ENCODE results near the gene PROS1.
"Not testable (repeated sequence)": the region's sequence is repeated elsewhere in the genome, so short reads cannot be mapped to it uniquely, and the experiment has no call there.

Gene PROS1

DNA sequence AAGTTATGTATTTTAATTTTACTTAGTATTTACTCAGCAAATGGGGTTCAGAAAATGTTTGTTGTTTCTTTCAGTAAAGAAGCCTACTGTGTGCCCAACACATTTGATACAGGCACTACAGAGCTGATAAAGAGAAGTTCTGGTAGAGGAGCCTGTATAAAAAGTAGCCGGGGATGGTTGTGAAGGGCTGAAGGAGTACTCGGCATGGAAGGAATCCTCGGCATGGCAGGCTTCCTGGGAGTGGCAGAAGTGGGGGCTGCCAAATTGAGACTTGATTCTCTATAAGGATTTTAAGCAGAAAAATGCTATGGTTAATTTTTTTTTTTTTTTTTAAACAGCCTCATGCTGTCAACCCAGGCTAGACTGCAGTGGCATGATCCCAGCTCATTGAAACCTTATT, 15.5 kb upstream of the PROS1 start:
- no peaks in the 10 kb centered on the region for H3K9me3 Mint-ChIP-seq
- H3K4me3 Mint-ChIP-seq = no peak overlapping the region
- H3K27ac Mint-ChIP-seq = no peak overlapping the region
- no peaks in the 10 kb centered on the region for H3K27me3 Mint-ChIP-seq
- no peaks in the 10 kb centered on the region for H3K4me1 Mint-ChIP-seq
- H3K36me3 Mint-ChIP-seq (ENCODE audit: low read depth) = no peaks in the 10 kb centered on the region
- DNase-seq = no peak
- ATAC-seq = no peak

DNA sequence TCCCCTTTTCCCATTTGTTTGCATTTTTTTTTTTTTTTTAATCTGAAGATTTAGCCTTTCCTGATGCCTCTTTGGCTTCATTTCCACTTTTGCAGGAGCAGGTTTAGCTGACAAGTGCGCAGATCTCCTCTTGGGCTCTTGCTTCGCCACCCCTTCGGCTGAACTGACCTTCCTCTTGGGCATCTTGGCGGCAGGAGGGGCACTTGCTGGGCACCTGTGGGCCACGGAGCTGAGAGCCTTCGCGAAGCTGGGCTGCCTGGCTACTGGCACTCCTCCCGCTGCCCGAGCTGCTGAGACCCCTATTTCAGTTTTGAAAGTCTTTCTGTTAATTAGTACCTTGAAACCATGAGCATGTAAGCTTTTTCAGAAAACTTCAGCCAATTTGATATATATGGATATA, 15.1 kb upstream of the PROS1 start:
- ATAC-seq (no peak), DNase-seq (no peak)
- Mint-ChIP-seq H3K4me1 (no peaks in the 10 kb centered on the region), H3K4me3 (no peak overlapping the region), H3K27ac (no peak overlapping the region), H3K9me3 (no peaks in the 10 kb centered on the region), H3K36me3 (ENCODE audit: low read depth) (no peaks in the 10 kb centered on the region), H3K27me3 (no peaks in the 10 kb centered on the region)

DNA sequence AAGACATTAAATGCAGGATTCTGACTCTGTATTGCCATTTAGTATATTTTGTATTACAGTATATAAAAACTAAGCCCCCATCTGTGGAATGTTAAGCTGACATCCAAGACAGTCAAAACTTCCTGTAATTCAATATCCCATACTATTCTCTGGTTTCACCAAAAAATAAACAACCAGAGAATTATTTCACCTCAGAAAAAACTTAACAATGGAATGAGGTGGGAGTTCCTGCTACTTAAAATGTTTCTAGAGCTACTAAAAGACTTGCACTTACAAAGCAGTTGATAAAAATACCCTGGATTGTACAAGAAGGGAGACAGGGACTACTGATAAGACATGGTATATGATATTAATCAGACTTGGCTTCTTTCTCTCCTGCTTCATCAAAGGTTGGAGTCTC, 14.6 kb upstream of the PROS1 start:
- H3K27ac Mint-ChIP-seq = no peak overlapping the region
- H3K4me1 Mint-ChIP-seq = no peaks in the 10 kb centered on the region
- no peaks in the 10 kb centered on the region for H3K27me3 Mint-ChIP-seq
- ATAC-seq = no peak
- H3K9me3 Mint-ChIP-seq = no peaks in the 10 kb centered on the region
- DNase-seq = no peak
- no peaks in the 10 kb centered on the region for H3K36me3 Mint-ChIP-seq (ENCODE audit: low read depth)
- no peak overlapping the region for H3K4me3 Mint-ChIP-seq

DNA sequence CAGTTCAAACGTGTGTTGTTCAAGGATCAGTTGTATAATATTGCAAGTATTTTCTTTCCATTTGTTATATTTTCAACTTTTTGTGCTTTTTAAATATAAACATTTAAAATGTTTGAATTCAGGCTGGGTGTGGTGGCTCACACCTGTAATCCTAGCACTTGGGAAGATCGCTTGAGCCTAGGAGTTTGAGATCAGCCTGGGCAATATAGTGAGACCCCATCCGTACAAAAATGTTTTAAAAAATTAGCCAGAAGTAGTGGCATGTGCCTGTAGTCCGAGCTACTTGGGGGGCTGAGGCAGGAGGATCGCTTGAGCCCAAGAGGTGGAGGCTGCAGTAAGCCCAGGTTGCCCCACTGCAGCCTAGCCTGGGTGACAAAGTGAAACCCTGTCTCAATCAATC, 10.9 kb upstream of the PROS1 start:
- H3K9me3 Mint-ChIP-seq = no peaks in the 10 kb centered on the region
- H3K4me3 Mint-ChIP-seq = no peak overlapping the region
- H3K27ac Mint-ChIP-seq = no peak overlapping the region
- ATAC-seq = no peak
- H3K36me3 Mint-ChIP-seq (ENCODE audit: low read depth) = no peaks in the 10 kb centered on the region
- peaks cover 16% of the 10 kb centered on the region for H3K4me1 Mint-ChIP-seq
- DNase-seq = no peak
- no peaks in the 10 kb centered on the region for H3K27me3 Mint-ChIP-seq

GRCh38 chr3:93983408-93983807, 9.7 kb upstream of the PROS1 start:
- peaks cover 20% of the 10 kb centered on the region for H3K4me1 Mint-ChIP-seq
- H3K4me3 Mint-ChIP-seq = no peak overlapping the region
- no peaks in the 10 kb centered on the region for H3K36me3 Mint-ChIP-seq (ENCODE audit: low read depth)
- no peak for DNase-seq
- H3K27me3 Mint-ChIP-seq = no peaks in the 10 kb centered on the region
- no peak for ATAC-seq
- no peaks in the 10 kb centered on the region for H3K9me3 Mint-ChIP-seq
- H3K27ac Mint-ChIP-seq = no peak overlapping the region

DNA sequence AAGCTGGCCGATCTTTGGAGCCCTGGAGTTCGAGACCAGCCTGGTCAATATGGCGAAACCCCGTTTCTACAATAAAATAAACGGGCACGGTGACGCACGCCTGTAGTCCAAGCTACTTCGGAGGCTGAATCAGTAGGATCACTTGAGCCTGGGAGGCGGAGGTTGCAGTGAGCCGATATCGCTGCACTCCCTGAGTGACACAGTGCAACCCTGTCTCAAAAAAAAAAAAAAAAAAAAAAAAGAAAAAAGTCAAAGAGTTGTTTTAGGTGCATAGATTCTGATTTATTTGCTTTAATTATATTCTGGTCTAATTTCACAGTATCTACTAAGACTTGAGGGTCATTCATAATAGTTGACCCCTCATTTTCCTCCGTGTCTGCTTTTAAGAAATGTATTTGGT, 8.0 kb upstream of the PROS1 start:
- peak overlapping the region; percentile 85 for H3K4me3 Mint-ChIP-seq
- H3K27ac Mint-ChIP-seq = no peak overlapping the region
- ATAC-seq (no peak), DNase-seq (no peak)
- no peaks in the 10 kb centered on the region for H3K9me3 Mint-ChIP-seq
- no peaks in the 10 kb centered on the region for H3K36me3 Mint-ChIP-seq (ENCODE audit: low read depth)
- H3K27me3 Mint-ChIP-seq = no peaks in the 10 kb centered on the region
- peaks cover 20% of the 10 kb centered on the region for H3K4me1 Mint-ChIP-seq

DNA sequence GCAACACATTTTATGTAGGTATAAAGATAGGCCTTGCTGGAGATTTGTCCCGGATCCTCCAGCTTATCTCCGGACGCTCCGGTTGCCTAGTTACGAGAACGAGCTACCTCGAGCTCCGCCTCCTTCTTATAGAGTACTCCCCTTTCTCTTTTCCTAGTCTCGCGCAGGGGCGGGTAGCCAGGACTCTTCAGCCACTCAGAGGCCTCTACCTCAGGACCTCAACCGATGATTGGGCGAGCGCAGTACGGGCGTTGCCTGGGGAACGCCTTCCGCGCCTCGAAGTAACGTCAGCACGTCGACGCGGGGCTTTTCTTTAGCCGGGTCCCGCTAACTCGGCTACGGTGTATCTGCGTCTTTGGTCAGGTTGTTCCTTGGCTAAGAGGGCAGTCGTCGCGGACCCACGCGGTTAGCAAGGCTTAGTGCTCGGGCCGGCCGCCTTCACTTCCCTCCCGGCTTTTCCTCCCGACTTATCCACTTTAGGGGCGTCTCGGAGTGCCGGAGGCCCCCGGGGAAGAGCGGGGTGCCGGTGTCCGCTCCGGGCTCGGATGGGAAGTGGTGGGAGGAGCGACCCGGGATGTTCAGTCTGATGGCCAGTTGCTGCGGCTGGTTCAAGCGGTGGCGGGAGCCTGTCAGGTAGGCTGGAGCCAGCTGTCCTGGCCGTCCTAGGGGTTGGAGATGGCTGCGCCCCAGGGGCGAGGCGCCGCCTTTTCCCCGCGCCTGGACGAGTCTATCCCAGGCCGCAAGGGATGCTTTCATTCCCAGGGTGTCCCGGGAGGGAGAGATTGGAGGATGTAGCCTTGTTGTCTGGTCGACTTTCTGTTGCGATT, 6.4 kb upstream of the PROS1 start, which contains the start of gene ARL13B:
Gene ARL13B, plus strand, starts transcription at position 306 of the 827 bp plus-strand sequence. Its CDS starts 269 bp downstream, at position 575.
- Mint-ChIP-seq H3K4me1 (peaks cover 20% of the 10 kb centered on the region), H3K27ac (peak within 1 kb of the TSS; percentile 24), H3K27me3 (no peaks in the 10 kb centered on the region), H3K4me3 (peak within 1 kb of the TSS; percentile 85), H3K36me3 (ENCODE audit: low read depth) (no peaks in the 10 kb centered on the region), H3K9me3 (no peaks in the 10 kb centered on the region)
- DNase-seq = peak; percentile 90
- ATAC-seq = peak; percentile 100

GRCh38 chr3:93969997-93970396, 3.7 kb downstream of the PROS1 start:
- H3K9me3 Mint-ChIP-seq = no peaks in the 10 kb centered on the region
- H3K27me3 Mint-ChIP-seq = peaks cover 16% of the 10 kb centered on the region
- no peak for ATAC-seq
- H3K36me3 Mint-ChIP-seq (ENCODE audit: low read depth) = no peaks in the 10 kb centered on the region
- H3K4me1 Mint-ChIP-seq = peaks cover 11% of the 10 kb centered on the region
- no peak overlapping the region for H3K27ac Mint-ChIP-seq
- no peak for DNase-seq
- H3K4me3 Mint-ChIP-seq = no peak overlapping the region

- peaks cover 11% of the 10 kb centered on the region for H3K4me1 Mint-ChIP-seq
- H3K9me3 Mint-ChIP-seq = no peaks in the 10 kb centered on the region
- no peak overlapping the region for H3K27ac Mint-ChIP-seq
- no peak overlapping the region for H3K4me3 Mint-ChIP-seq
- no peak for DNase-seq
- no peak for ATAC-seq
- no peaks in the 10 kb centered on the region for H3K36me3 Mint-ChIP-seq (ENCODE audit: low read depth)
- peaks cover 16% of the 10 kb centered on the region for H3K27me3 Mint-ChIP-seq
Measured at GRCh38 chr3:93969443-93969842, 4.3 kb downstream of the PROS1 start.

DNA sequence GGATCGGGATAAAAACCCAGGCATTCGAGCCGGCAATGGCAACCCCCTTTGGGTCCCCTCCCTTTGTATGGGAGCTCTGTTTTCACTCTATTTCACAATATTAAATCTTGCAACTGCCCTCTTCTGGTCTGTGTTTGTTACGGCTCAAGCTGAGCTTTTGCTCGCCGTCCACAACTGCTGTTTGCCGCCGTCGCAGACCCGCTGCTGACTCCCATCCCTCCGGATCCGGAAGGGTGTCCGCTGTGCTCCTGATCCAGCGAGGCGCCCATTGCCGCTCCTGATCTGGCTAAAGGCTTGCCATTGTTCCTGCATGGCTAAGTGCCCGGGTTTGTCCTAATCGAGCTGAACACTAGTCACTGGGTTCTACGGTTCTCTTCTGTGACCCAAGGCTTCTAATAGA, 8.6 kb downstream of the PROS1 start:
- not testable (repeated sequence) for H3K27me3 Mint-ChIP-seq, ATAC-seq

DNA sequence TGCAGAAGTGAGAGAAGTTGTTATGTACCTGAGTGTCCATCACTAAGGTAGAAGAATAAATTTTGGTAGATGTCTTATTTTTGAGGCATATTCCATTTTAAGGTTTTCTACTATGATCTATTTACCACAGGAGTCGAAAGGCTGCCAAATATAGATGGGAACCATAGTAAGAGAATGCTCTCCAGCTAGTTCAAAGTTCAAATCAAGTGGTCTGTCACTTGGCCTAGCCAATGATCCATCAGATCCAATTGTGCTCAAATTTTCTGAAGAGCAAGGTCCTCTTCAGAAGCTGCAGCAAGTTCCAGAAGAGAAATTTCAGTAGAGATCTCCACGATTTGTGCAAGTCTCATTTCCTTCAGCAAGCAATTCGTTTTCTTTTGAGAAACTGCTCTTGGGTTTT, 10.9 kb downstream of the PROS1 start:
- DNase-seq (no peak), ATAC-seq (no peak)
- Mint-ChIP-seq H3K27me3 (peaks cover 2% of the 10 kb centered on the region), H3K4me3 (no peak overlapping the region), H3K36me3 (ENCODE audit: low read depth) (no peaks in the 10 kb centered on the region), H3K27ac (no peak overlapping the region), H3K9me3 (no peaks in the 10 kb centered on the region), H3K4me1 (no peaks in the 10 kb centered on the region)

More for the DNA sequence above, 8.6 kb downstream of the PROS1 start:
- H3K9me3 Mint-ChIP-seq; H3K4me1 Mint-ChIP-seq; H3K4me3 Mint-ChIP-seq; DNase-seq; H3K36me3 Mint-ChIP-seq (ENCODE audit: low read depth); H3K27ac Mint-ChIP-seq: not testable (repeated sequence)

DNA sequence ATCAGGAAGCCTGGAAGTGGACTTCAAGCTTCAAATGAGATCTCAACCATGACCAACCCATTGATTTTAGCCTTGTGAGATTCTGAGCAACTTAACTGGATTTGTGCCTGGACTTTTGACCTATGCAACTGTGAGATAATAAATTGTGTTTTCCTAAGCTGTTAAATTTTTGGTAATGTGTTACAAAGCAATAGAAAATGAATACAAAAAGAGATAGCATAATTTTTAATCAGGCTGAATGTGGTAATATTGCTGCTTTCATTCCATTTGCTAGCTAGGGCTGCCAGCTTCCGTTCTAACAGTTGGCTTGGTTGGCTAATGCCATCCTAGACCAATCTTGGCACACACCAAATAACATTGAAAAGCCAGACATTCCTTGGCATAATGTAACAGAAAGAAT, 12.2 kb downstream of the PROS1 start:
- ATAC-seq = no peak
- no peaks in the 10 kb centered on the region for H3K36me3 Mint-ChIP-seq (ENCODE audit: low read depth)
- no peaks in the 10 kb centered on the region for H3K4me1 Mint-ChIP-seq
- H3K27ac Mint-ChIP-seq = no peak overlapping the region
- DNase-seq = no peak
- no peaks in the 10 kb centered on the region for H3K9me3 Mint-ChIP-seq
- no peak overlapping the region for H3K4me3 Mint-ChIP-seq
- peaks cover 4% of the 10 kb centered on the region for H3K27me3 Mint-ChIP-seq

GRCh38 chr3:93961026-93961425, 12.7 kb downstream of the PROS1 start:
- H3K27me3 Mint-ChIP-seq = peaks cover 5% of the 10 kb centered on the region
- ATAC-seq (no peak), DNase-seq (no peak)
- H3K9me3 Mint-ChIP-seq = no peaks in the 10 kb centered on the region
- no peaks in the 10 kb centered on the region for H3K36me3 Mint-ChIP-seq (ENCODE audit: low read depth)
- no peak overlapping the region for H3K27ac Mint-ChIP-seq
- no peak overlapping the region for H3K4me3 Mint-ChIP-seq
- no peaks in the 10 kb centered on the region for H3K4me1 Mint-ChIP-seq

- H3K4me1 Mint-ChIP-seq, H3K27me3 Mint-ChIP-seq, H3K27ac Mint-ChIP-seq: not testable (repeated sequence)
Measured at GRCh38 chr3:93949958-93950357, 23.7 kb downstream of the PROS1 start.

DNA sequence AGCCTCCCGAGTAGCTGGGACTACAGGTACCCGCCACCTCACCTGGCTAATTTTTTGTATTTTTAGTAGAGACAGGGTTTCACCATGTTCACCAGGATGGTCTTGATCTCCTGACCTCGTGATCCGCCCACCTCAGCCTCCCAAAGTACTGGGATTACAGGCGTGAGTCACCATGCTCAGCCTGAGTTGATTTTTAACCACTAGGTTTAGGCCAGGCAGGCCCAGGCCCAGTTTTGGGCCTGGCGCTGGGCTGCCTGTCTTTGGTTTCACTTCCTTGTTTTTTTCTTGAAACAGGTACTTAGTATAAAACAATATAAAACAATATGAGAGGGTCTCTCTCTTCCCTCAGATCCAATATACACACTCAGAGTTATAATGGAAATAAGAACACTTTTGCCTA, 36.2 kb downstream of the PROS1 start:
- H3K36me3 Mint-ChIP-seq (ENCODE audit: low read depth); H3K27ac Mint-ChIP-seq; ATAC-seq; H3K4me3 Mint-ChIP-seq; DNase-seq; H3K4me1 Mint-ChIP-seq; H3K27me3 Mint-ChIP-seq; H3K9me3 Mint-ChIP-seq: not testable (repeated sequence)

More at GRCh38 chr3:93949958-93950357, 23.7 kb downstream of the PROS1 start:
- DNase-seq; H3K36me3 Mint-ChIP-seq (ENCODE audit: low read depth); ATAC-seq; H3K9me3 Mint-ChIP-seq; H3K4me3 Mint-ChIP-seq: not testable (repeated sequence)
